MM.1S (cell line): ENCODE data around the gene DIS3L2.

Source experiments
- DNase-seq: peaks from one replicate; pipeline ENCODE4 v3.0.0-alpha.2; 2015
- H2AFZ ChIP-seq: fragments of 300-600 bp; sonication (generic); 2 replicates; pipeline ENCODE4 v1.6.0; 2016; ENCODE audit warnings: antibody characterized with exemption, low read length
- H3F3A ChIP-seq: fragments of 300-600 bp; sonication (generic); 2 replicates; pipeline ENCODE4 v1.6.1; 2016; ENCODE audit warnings: mild to moderate bottlenecking, antibody characterized with exemption, low read length, moderate library complexity, mixed read lengths; ENCODE audit not compliant: insufficient read depth
- H3K27ac ChIP-seq: fragments of 300-600 bp; sonication (generic); 2 replicates; pipeline ENCODE4 v1.5.1; 2016; ENCODE audit warnings: mild to moderate bottlenecking, low read length
- H3K27me3 ChIP-seq: fragments of 300-600 bp; sonication (generic); replicated peaks from 2 replicates; pipeline ENCODE4 v1.6.0; 2016; ENCODE audit warnings: low read length; ENCODE audit not compliant: insufficient read depth
- H3K36me3 ChIP-seq: fragments of 300-600 bp; sonication (generic); replicated peaks from 2 replicates; pipeline ENCODE4 v1.6.1; 2016; ENCODE audit warnings: mild to moderate bottlenecking, low read length, mixed read lengths; ENCODE audit not compliant: insufficient read depth
- H3K4me1 ChIP-seq: fragments of 300-600 bp; sonication (generic); 2 replicates; pipeline ENCODE4 v1.6.1; 2016; ENCODE audit warnings: low read length, mixed read lengths
- H3K4me2 ChIP-seq: fragments of 300-600 bp; sonication (generic); 2 replicates; pipeline ENCODE4 v1.6.0; 2016; ENCODE audit warnings: low read depth, low read length
- H3K4me3 ChIP-seq: fragments of 300-600 bp; sonication (generic); 2 replicates; pipeline ENCODE4 v1.5.1; 2016; ENCODE audit warnings: low read length, mixed read lengths
- H3K79me2 ChIP-seq: fragments of 300-600 bp; sonication (generic); 2 replicates; pipeline ENCODE4 v1.6.1; 2016; ENCODE audit warnings: mixed run types, low read length, mixed read lengths
- H3K9ac ChIP-seq: fragments of 300-600 bp; sonication (generic); 2 replicates; pipeline ENCODE4 v1.6.1; 2016; ENCODE audit warnings: low read length, mixed read lengths
- H3K9me2 ChIP-seq: fragments of 300-600 bp; sonication (generic); replicated peaks from 2 replicates; pipeline ENCODE4 v1.6.1; 2016; ENCODE audit warnings: mild to moderate bottlenecking, low read length, mixed read lengths; ENCODE audit not compliant: insufficient read depth
- H3K9me3 ChIP-seq: fragments of 300-600 bp; sonication (generic); replicated peaks from 2 replicates; pipeline ENCODE4 v1.6.1; 2016; ENCODE audit warnings: mild to moderate bottlenecking, low read length, mixed read lengths; ENCODE audit not compliant: insufficient read depth
- H4K20me1 ChIP-seq: fragments of 300-600 bp; sonication (generic); 2 replicates; pipeline ENCODE4 v1.6.1; 2016; ENCODE audit warnings: mild to moderate bottlenecking, low read length, moderate library complexity, mixed read lengths; ENCODE audit not compliant: insufficient read depth
- EZH2 ChIP-seq: fragments of 300-600 bp; sonication (generic); optimal IDR thresholded peaks from 2 replicates; pipeline ENCODE3; 2017; ENCODE audit warnings: low read depth, mild to moderate bottlenecking, antibody characterized with exemption, low read length, mixed read lengths
- EZH2phosphoT487 ChIP-seq: fragments of 300-600 bp; sonication (generic); IDR thresholded peaks from 2 replicates; pipeline ENCODE4 v1.6.1; 2018; ENCODE audit warnings: antibody characterized with exemption, low read length
- TF ChIP-seq, protein P1 (sequence below): fragments of 300-600 bp; sonication (generic); IDR thresholded peaks from 2 replicates; pipeline ENCODE4 v1.5.1; 2016; ENCODE audit warnings: antibody characterized with exemption, low read length, mixed read lengths

The DIS3L2 gene

DNA sequence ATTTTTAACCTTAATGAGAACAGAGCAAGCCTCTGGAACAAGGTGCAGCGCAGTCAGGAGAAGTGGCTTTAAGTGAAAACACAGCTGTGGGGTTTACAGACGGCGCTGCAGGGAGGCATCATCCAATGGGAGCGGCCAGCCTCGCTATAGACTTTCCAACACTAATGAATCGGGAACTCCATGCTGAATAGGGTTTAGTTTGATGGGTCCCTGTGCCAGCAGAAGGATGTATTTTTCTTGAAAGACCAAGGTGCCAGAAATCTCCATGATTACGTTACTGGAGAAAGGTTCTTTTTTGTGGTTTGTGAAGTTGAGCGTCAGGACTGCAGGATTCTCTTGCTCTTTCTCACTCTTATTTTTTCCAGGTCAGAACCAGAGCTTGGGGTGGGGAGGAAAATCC is 329.2 kb downstream of the DIS3L2 start:
- H3K4me1 ChIP-seq, result peaks cover 10% of the 10 kb centered on the region
- H3K36me3 ChIP-seq, result no peaks in the 10 kb centered on the region
- H3K27ac ChIP-seq, result no peak overlapping the region
- H3K79me2 ChIP-seq, result no peaks in the 10 kb centered on the region
- H3K9me2 ChIP-seq, result no peaks in the 10 kb centered on the region
- H3K9ac ChIP-seq, result no peak overlapping the region
- no peaks in the 10 kb centered on the region for H3K9me3 ChIP-seq
- no peak overlapping the region for H3K4me2 ChIP-seq
- H4K20me1 ChIP-seq, result no peaks in the 10 kb centered on the region
- H3F3A ChIP-seq, result no peaks in the 10 kb centered on the region
- no peak overlapping the region for H2AFZ ChIP-seq
- TF ChIP-seq EZH2, result no peak
- no peak for TF ChIP-seq EZH2phosphoT487
- TF ChIP-seq, protein P1, sequence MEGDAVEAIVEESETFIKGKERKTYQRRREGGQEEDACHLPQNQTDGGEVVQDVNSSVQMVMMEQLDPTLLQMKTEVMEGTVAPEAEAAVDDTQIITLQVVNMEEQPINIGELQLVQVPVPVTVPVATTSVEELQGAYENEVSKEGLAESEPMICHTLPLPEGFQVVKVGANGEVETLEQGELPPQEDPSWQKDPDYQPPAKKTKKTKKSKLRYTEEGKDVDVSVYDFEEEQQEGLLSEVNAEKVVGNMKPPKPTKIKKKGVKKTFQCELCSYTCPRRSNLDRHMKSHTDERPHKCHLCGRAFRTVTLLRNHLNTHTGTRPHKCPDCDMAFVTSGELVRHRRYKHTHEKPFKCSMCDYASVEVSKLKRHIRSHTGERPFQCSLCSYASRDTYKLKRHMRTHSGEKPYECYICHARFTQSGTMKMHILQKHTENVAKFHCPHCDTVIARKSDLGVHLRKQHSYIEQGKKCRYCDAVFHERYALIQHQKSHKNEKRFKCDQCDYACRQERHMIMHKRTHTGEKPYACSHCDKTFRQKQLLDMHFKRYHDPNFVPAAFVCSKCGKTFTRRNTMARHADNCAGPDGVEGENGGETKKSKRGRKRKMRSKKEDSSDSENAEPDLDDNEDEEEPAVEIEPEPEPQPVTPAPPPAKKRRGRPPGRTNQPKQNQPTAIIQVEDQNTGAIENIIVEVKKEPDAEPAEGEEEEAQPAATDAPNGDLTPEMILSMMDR, result no peak
- DNase-seq, result no peak
- H3K4me3 ChIP-seq, result no peak overlapping the region
- no peaks in the 10 kb centered on the region for H3K27me3 ChIP-seq

DNA sequence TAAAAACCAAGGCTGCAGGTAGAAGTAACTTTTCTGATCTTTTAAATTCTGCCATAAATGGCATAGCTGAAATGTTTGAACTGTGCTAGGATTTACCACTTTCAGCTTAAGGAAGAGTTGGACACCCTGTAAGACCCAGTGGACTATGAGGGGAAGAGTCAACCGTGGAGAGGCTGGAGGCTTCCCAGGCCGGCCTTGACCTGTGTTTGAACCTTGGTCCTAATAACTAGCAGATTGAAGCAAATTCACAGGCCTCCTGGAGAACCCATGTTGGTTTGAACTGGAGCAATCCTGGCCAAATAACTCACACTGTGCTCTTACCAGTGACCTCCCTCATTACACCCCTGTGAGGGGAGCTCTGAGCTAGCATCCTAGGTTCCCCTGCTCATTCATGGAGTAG is 329.8 kb downstream of the DIS3L2 start:
- no peaks in the 10 kb centered on the region for H3K27me3 ChIP-seq
- TF ChIP-seq EZH2phosphoT487, result no peak
- TF ChIP-seq EZH2, result no peak
- TF ChIP-seq, protein P1, result no peak
- no peak overlapping the region for H2AFZ ChIP-seq
- no peak for DNase-seq
- no peaks in the 10 kb centered on the region for H3K9me2 ChIP-seq
- no peak overlapping the region for H3K9ac ChIP-seq
- H4K20me1 ChIP-seq, result no peaks in the 10 kb centered on the region
- no peak overlapping the region for H3K4me2 ChIP-seq
- H3K79me2 ChIP-seq, result no peaks in the 10 kb centered on the region
- H3K36me3 ChIP-seq, result no peaks in the 10 kb centered on the region
- no peak overlapping the region for H3K4me3 ChIP-seq
- H3K27ac ChIP-seq, result no peak overlapping the region
- no peaks in the 10 kb centered on the region for H3K9me3 ChIP-seq
- H3F3A ChIP-seq, result no peaks in the 10 kb centered on the region
- peaks cover 10% of the 10 kb centered on the region for H3K4me1 ChIP-seq

DNA sequence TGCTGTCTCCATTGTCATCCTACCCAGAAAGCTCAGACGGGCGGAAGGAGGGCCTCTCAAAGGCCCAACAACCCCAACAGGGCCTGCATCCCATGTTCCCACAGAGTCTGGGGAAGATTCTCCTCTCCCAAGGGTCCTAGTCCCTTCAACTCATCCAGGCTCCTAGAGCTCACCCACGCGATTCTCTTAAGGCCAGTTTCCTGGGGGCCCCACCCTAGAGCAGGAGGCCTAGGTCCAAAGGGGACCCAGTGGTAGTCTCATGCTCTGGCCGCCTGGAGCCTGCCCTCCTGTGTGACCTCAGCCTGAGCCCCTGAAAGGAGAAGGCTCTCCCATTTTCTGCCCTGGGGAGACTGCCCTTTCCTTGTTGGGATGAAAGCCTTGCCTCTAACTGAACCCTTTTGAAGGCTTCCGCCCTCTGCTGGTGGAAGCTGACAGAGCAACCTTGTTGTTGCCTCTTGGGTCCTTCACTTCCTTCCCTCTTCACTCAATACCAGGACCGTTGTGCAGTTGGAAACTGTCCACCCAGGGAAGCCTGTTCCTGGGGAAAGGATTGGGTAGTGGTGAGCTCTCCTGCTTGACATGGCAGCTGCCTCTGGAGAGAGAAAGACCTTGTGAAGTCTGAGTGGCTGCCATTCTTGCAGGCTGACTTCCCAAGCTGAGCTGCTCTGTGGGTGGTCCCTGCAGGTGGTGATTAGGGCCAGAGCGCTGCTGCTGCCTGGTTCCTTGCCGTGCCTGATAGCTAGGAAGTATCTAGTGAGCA is 331.1 kb downstream of the DIS3L2 start:
- Histone ChIP-seq H3F3A (no peaks in the 10 kb centered on the region), H3K4me3 (no peak overlapping the region), H3K4me1 (peaks cover 10% of the 10 kb centered on the region), H3K4me2 (no peak overlapping the region), H3K27ac (no peak overlapping the region), H3K9me3 (no peaks in the 10 kb centered on the region), H3K79me2 (no peaks in the 10 kb centered on the region), H3K27me3 (no peaks in the 10 kb centered on the region), H3K36me3 (no peaks in the 10 kb centered on the region), H3K9me2 (no peaks in the 10 kb centered on the region), H2AFZ (peak overlapping the region; percentile 67), H3K9ac (no peak overlapping the region), H4K20me1 (no peaks in the 10 kb centered on the region)
- TF ChIP-seq EZH2 (no peak), EZH2phosphoT487 (no peak)
- TF ChIP-seq, protein P1, result peak; percentile 78
- peak; percentile 67 for DNase-seq
